GM21717 (cell line): ENCODE results near the gene UBR4.
"Not testable (repeated sequence)": the region's sequence is repeated elsewhere in the genome, so short reads cannot be mapped to it uniquely, and the experiment has no call there.

Experiments
- ATAC-seq: cut with Tn5 transposase; IDR thresholded peaks from one replicate; pipeline ENCODE4 v1.9.1; 2021; ENCODE audit warnings: mild to moderate bottlenecking, moderate library complexity; ENCODE audit not compliant: unreplicated experiment

UBR4 gene

GRCh38 chr1:19191811-19192210 is 18.3 kb downstream of the UBR4 start:
- ATAC-seq: no peak

- no peak for ATAC-seq
Observed at GRCh38 chr1:19190468-19190867, 19.6 kb downstream of the UBR4 start.

- ATAC-seq: no peak
Observed at GRCh38 chr1:19189270-19189669, 20.8 kb downstream of the UBR4 start.

- ATAC-seq: no peak
Observed at GRCh38 chr1:19187852-19188251, 22.2 kb downstream of the UBR4 start.

- no peak for ATAC-seq
Observed at GRCh38 chr1:19186001-19186400, 24.1 kb downstream of the UBR4 start.

- ATAC-seq: no peak
Observed at GRCh38 chr1:19182223-19182622, 27.8 kb downstream of the UBR4 start.

GRCh38 chr1:19180265-19180657 is 29.8 kb downstream of the UBR4 start:
- ATAC-seq: not testable (repeated sequence)

GRCh38 chr1:19179597-19180264 is 30.3 kb downstream of the UBR4 start:
- no peak for ATAC-seq

GRCh38 chr1:19178734-19179398 is 31.2 kb downstream of the UBR4 start:
- ATAC-seq: no peak

- no peak for ATAC-seq
Observed at GRCh38 chr1:19177811-19178210, 32.3 kb downstream of the UBR4 start.

- ATAC-seq: peak; percentile 67
Observed at GRCh38 chr1:19169642-19170041, 40.4 kb downstream of the UBR4 start.

- no peak for ATAC-seq
Observed at GRCh38 chr1:19167140-19167539, 42.9 kb downstream of the UBR4 start.

GRCh38 chr1:19166066-19166465 is 44.0 kb downstream of the UBR4 start:
- no peak for ATAC-seq

GRCh38 chr1:19165501-19165900 is 44.6 kb downstream of the UBR4 start:
- ATAC-seq: no peak

GRCh38 chr1:19164274-19165015 is 45.6 kb downstream of the UBR4 start:
- no peak for ATAC-seq

- ATAC-seq: no peak
Observed at GRCh38 chr1:19163261-19163660, 46.8 kb downstream of the UBR4 start.

- no peak for ATAC-seq
Observed at GRCh38 chr1:19160831-19161230, 49.2 kb downstream of the UBR4 start.

GRCh38 chr1:19157653-19158052 is 52.4 kb downstream of the UBR4 start:
- no peak for ATAC-seq

- no peak for ATAC-seq
Observed at GRCh38 chr1:19156676-19157075, 53.4 kb downstream of the UBR4 start.

GRCh38 chr1:19154876-19155275 is 55.2 kb downstream of the UBR4 start:
- ATAC-seq: no peak

- no peak for ATAC-seq
Observed at GRCh38 chr1:19153169-19153568, 56.9 kb downstream of the UBR4 start.

GRCh38 chr1:19151537-19151936 is 58.5 kb downstream of the UBR4 start:
- no peak for ATAC-seq
